Muscle layer of colon (tissue), 2 donors: Measurements from ENCODE around the gene IDS.
"Not testable (repeated sequence)": the region's sequence is repeated elsewhere in the genome, so short reads cannot be mapped to it uniquely, and the experiment has no call there.

Source experiments
- H3K27ac ChIP-seq: one replicate; pipeline ENCODE4 v1.7.0; 2013; ENCODE audit warnings: low read depth, mild to moderate bottlenecking, low read length, moderate library complexity
- H3K27me3 ChIP-seq, 2 donors: one replicate each; pipeline ENCODE4 v1.7.0; 2013; ENCODE audit warnings: low read length in 2 of 2, mild to moderate bottlenecking in 2 of 2; ENCODE audit not compliant: insufficient read depth in 2 of 2, control insufficient read depth in 1 of 2
- H3K36me3 ChIP-seq: one replicate; pipeline ENCODE4 v1.7.0; 2013; ENCODE audit warnings: mild to moderate bottlenecking, low read length; ENCODE audit not compliant: insufficient read depth
- H3K4me1 ChIP-seq: one replicate; pipeline ENCODE4 v1.7.0; 2013; ENCODE audit warnings: mild to moderate bottlenecking, low read length; ENCODE audit not compliant: insufficient read depth
- H3K4me3 ChIP-seq, 2 donors: one replicate each; pipeline ENCODE4 v1.7.0; 2013; ENCODE audit warnings: low read length in 2 of 2, low read depth in 1 of 2, mild to moderate bottlenecking in 1 of 2, moderate library complexity in 1 of 2
- H3K9ac ChIP-seq: one replicate; pipeline ENCODE4 v1.7.0; 2013; ENCODE audit warnings: low read length
- H3K9me3 ChIP-seq: one replicate; pipeline ENCODE4 v1.7.0; 2013; ENCODE audit warnings: mild to moderate bottlenecking, low read length
- donor health status: abdominal sarcoma.
- donor health status: Adenocarcinoma of cecum.

The IDS gene

GRCh38 chrX:149540131-149540620 is 35.1 kb upstream of the IDS start:
- H3K36me3 ChIP-seq = no peaks in the 10 kb centered on the region
- no peaks in the 10 kb centered on the region for H3K4me1 ChIP-seq
- H3K4me3 ChIP-seq = peak overlapping the region in 1 of 2 donors; percentile 78
- peak overlapping the region; percentile 75 for H3K27ac ChIP-seq
- no peak overlapping the region for H3K9ac ChIP-seq
- no peaks in the 10 kb centered on the region for H3K27me3 ChIP-seq
- H3K9me3 ChIP-seq = no peaks in the 10 kb centered on the region

- H3K36me3 ChIP-seq = no peaks in the 10 kb centered on the region
- H3K27ac ChIP-seq = no peak overlapping the region
- H3K9me3 ChIP-seq = no peaks in the 10 kb centered on the region
- no peaks in the 10 kb centered on the region for H3K4me1 ChIP-seq
- H3K27me3 ChIP-seq = no peaks in the 10 kb centered on the region
- peak overlapping the region in 1 of 2 donors; percentile 35 for H3K4me3 ChIP-seq
- H3K9ac ChIP-seq = no peak overlapping the region
Observed at GRCh38 chrX:149539283-149540130, 34.4 kb upstream of the IDS start.

- not testable (repeated sequence) for H3K4me1 ChIP-seq
Observed at GRCh38 chrX:149537474-149537873, 32.4 kb upstream of the IDS start.

GRCh38 chrX:149534926-149535602 is 30.0 kb upstream of the IDS start:
- H3K27ac ChIP-seq, H3K36me3 ChIP-seq, H3K9ac ChIP-seq, H3K4me3 ChIP-seq, H3K27me3 ChIP-seq, H3K9me3 ChIP-seq, H3K4me1 ChIP-seq: not testable (repeated sequence)

More at GRCh38 chrX:149537474-149537873, 32.4 kb upstream of the IDS start:
- H3K9ac ChIP-seq, H3K27me3 ChIP-seq, H3K4me3 ChIP-seq, H3K36me3 ChIP-seq, H3K27ac ChIP-seq, H3K9me3 ChIP-seq: not testable (repeated sequence)

GRCh38 chrX:149533999-149534398 is 28.9 kb upstream of the IDS start:
- H3K27ac ChIP-seq, H3K4me1 ChIP-seq, H3K27me3 ChIP-seq, H3K9me3 ChIP-seq, H3K4me3 ChIP-seq, H3K9ac ChIP-seq, H3K36me3 ChIP-seq: not testable (repeated sequence)

GRCh38 chrX:149532868-149533267 is 27.8 kb upstream of the IDS start:
- not testable (repeated sequence) for H3K4me3 ChIP-seq, H3K27ac ChIP-seq, H3K4me1 ChIP-seq, H3K27me3 ChIP-seq, H3K9me3 ChIP-seq, H3K9ac ChIP-seq, H3K36me3 ChIP-seq

- no peaks in the 10 kb centered on the region for H3K9me3 ChIP-seq
- no peaks in the 10 kb centered on the region for H3K27me3 ChIP-seq
- no peak overlapping the region for H3K4me3 ChIP-seq
- no peaks in the 10 kb centered on the region for H3K4me1 ChIP-seq
- H3K9ac ChIP-seq = no peak overlapping the region
- H3K27ac ChIP-seq = no peak overlapping the region
- H3K36me3 ChIP-seq = no peaks in the 10 kb centered on the region
Observed at GRCh38 chrX:149531599-149531998, 26.5 kb upstream of the IDS start.

- H3K4me3 ChIP-seq = no peak overlapping the region
- no peak overlapping the region for H3K9ac ChIP-seq
- no peak overlapping the region for H3K27ac ChIP-seq
- H3K4me1 ChIP-seq = peaks cover 7% of the 10 kb centered on the region
- H3K27me3 ChIP-seq = no peaks in the 10 kb centered on the region
- H3K9me3 ChIP-seq = no peaks in the 10 kb centered on the region
- no peaks in the 10 kb centered on the region for H3K36me3 ChIP-seq
Observed at GRCh38 chrX:149528381-149528780, 23.3 kb upstream of the IDS start.

GRCh38 chrX:149527705-149528104 is 22.6 kb upstream of the IDS start:
- peaks cover 7% of the 10 kb centered on the region for H3K4me1 ChIP-seq
- H3K27ac ChIP-seq = no peak overlapping the region
- H3K27me3 ChIP-seq = no peaks in the 10 kb centered on the region
- no peaks in the 10 kb centered on the region for H3K9me3 ChIP-seq
- H3K4me3 ChIP-seq = no peak overlapping the region
- no peaks in the 10 kb centered on the region for H3K36me3 ChIP-seq
- no peak overlapping the region for H3K9ac ChIP-seq

- not testable (repeated sequence) for H3K4me1 ChIP-seq, H3K36me3 ChIP-seq, H3K4me3 ChIP-seq, H3K27me3 ChIP-seq, H3K9me3 ChIP-seq, H3K9ac ChIP-seq
- H3K27ac ChIP-seq = peak overlapping the region; percentile 2
Observed at GRCh38 chrX:149526318-149527033, 21.4 kb upstream of the IDS start.

GRCh38 chrX:149525903-149526302 is 20.8 kb upstream of the IDS start:
- H3K27me3 ChIP-seq, H3K4me3 ChIP-seq, H3K9ac ChIP-seq, H3K36me3 ChIP-seq, H3K9me3 ChIP-seq, H3K4me1 ChIP-seq: not testable (repeated sequence)
- peak overlapping the region; percentile 2 for H3K27ac ChIP-seq
